Tibial nerve (tissue), 4 donors: Measurements from ENCODE around the gene C2orf92. TPM values are rescaled to one million over a fixed set of nuclear protein-coding genes. Genes with fewer than 3 reads are reported as not detected.
"Not testable (repeated sequence)": the region's sequence is repeated elsewhere in the genome, so short reads cannot be mapped to it uniquely, and the experiment has no call there.

Experiments
- DNase-seq, 2 donors: peaks; one replicate each; pipeline ENCODE4 v3.0.0-alpha.2; 2019; ENCODE audit warnings: low spot score in 2 of 2
- H3K27ac ChIP-seq, 4 donors: fragments of 200-600 bp; sonication (generic) in 3 of 4; one replicate each; pipeline ENCODE4 v1.5.1; 2017 to 2019; ENCODE audit warnings: mild to moderate bottlenecking in 1 of 4
- H3K27me3 ChIP-seq, 2 donors: fragments of 200-600 bp; sonication (generic) in 1 of 2; one replicate each; pipeline versions ENCODE4 v1.5.1 to v1.6.0; 2017 to 2019
- H3K36me3 ChIP-seq, 3 donors: fragments of 200-600 bp; sonication (generic); one replicate each; pipeline ENCODE4 v1.5.1; 2018 to 2019
- H3K4me1 ChIP-seq, 4 donors: fragments of 200-600 bp; sonication (generic) in 3 of 4; one replicate each; pipeline ENCODE4 v1.5.1; 2017 to 2019
- H3K4me3 ChIP-seq, 4 donors: fragments of 200-600 bp; sonication (generic) in 3 of 4; one replicate each; pipeline ENCODE4 v1.5.1; 2017 to 2019; ENCODE audit warnings: mild to moderate bottlenecking in 1 of 4, moderate library complexity in 1 of 4
- H3K9me3 ChIP-seq, 4 donors: fragments of 200-600 bp; sonication (generic) in 3 of 4; one replicate each; pipeline ENCODE4 v1.5.1; 2017 to 2019
- EP300 ChIP-seq, 2 donors: sonication (generic); formaldehyde crosslinking; IDR thresholded peaks; one replicate each; pipeline ENCODE4 v1.6.1; 2017; ENCODE audit warnings: antibody characterized with exemption in 2 of 2, mild to moderate bottlenecking in 1 of 2
- POLR2A ChIP-seq, 2 donors: fragments of 450-650 bp; IDR thresholded peaks; one replicate each; pipeline ENCODE4 v1.6.1; 2017; ENCODE audit warnings: antibody characterized with exemption in 2 of 2, mild to moderate bottlenecking in 2 of 2, moderate library complexity in 2 of 2
- WGBS, 2 donors: methylation state at CpG; one replicate each; pipeline ENCODE4 v1.1.5; 2018; 5-methylcytosine and 5-hydroxymethylcytosine counted together
- total RNA-seq, 4 donors: library from RNA; depleted of rRNA; stranded (reverse); fragments of >200 nt; gene quantifications; one replicate each; pipeline ENCODE4 v1.1.0, GENCODE V29; 2016
- TF ChIP-seq, protein P1 (sequence below), 5 experiments: fragments of 200-600 bp in 3 of 5; fragments of 450-650 bp in 2 of 5; sonication (generic) in 3 of 5; IDR thresholded peaks; one replicate each; pipeline ENCODE4 v1.5.1; 2016 to 2019; ENCODE audit warnings: antibody characterized with exemption in 5 of 5, mild to moderate bottlenecking in 3 of 5, moderate library complexity in 2 of 5

Gene C2orf92
- total RNA-seq, 4 donors from 2014 or later, result 4.5 to 65.1 (median 11.6) TPM

- TF ChIP-seq EP300 (IDR thresholded peaks at IDR 0.05) (no peak), POLR2A (IDR thresholded peaks at IDR 0.05) (no peak)
- TF ChIP-seq, protein P1, sequence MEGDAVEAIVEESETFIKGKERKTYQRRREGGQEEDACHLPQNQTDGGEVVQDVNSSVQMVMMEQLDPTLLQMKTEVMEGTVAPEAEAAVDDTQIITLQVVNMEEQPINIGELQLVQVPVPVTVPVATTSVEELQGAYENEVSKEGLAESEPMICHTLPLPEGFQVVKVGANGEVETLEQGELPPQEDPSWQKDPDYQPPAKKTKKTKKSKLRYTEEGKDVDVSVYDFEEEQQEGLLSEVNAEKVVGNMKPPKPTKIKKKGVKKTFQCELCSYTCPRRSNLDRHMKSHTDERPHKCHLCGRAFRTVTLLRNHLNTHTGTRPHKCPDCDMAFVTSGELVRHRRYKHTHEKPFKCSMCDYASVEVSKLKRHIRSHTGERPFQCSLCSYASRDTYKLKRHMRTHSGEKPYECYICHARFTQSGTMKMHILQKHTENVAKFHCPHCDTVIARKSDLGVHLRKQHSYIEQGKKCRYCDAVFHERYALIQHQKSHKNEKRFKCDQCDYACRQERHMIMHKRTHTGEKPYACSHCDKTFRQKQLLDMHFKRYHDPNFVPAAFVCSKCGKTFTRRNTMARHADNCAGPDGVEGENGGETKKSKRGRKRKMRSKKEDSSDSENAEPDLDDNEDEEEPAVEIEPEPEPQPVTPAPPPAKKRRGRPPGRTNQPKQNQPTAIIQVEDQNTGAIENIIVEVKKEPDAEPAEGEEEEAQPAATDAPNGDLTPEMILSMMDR (IDR thresholded peaks at IDR 0.05), result no peak
- H3K4me1 ChIP-seq, result no peaks in the 10 kb centered on the region
Observed at GRCh38 chr2:97678298-97678697, 8.8 kb downstream of the C2orf92 start.

DNA sequence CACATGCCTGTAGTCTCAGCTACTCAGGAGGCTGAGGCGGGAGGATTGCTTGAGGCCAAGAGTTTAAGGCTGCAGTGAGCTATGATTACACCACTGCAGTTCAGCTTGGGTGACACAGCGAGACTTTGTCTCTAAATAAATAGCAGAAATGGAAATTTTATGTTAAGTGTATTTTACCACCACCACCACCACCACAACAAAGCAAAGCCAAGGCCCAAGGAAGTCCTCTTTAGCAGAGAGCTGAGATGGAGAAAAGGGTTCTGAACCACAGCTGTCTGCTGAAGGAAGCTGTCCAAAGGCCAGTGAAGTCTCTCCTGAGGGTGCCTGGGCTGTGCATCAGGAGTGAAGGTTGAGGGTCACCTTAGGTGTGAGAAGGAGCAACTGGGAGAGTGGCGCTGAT, 17.7 kb downstream of the C2orf92 start:
- H3K4me3 ChIP-seq, H3K27me3 ChIP-seq, H3K36me3 ChIP-seq, H3K27ac ChIP-seq, H3K4me1 ChIP-seq, DNase-seq, H3K9me3 ChIP-seq: not testable (repeated sequence)
- WGBS, 2 donors, result 92 to 96% methylated on average over 2 of the region's 3 CpGs

More at GRCh38 chr2:97678298-97678697, 8.8 kb downstream of the C2orf92 start:
- no peak overlapping the region for H3K4me3 ChIP-seq
- 87 to 100% methylated on average over 1 of the region's 1 CpG for WGBS, 2 donors
- H3K27ac ChIP-seq, result no peak overlapping the region
- peaks cover 0 to 6% (median 0%) of the 10 kb centered on the region in 4 donors for H3K9me3 ChIP-seq
- no peak for DNase-seq
- no peaks in the 10 kb centered on the region for H3K36me3 ChIP-seq
- H3K27me3 ChIP-seq, result no peaks in the 10 kb centered on the region

DNA sequence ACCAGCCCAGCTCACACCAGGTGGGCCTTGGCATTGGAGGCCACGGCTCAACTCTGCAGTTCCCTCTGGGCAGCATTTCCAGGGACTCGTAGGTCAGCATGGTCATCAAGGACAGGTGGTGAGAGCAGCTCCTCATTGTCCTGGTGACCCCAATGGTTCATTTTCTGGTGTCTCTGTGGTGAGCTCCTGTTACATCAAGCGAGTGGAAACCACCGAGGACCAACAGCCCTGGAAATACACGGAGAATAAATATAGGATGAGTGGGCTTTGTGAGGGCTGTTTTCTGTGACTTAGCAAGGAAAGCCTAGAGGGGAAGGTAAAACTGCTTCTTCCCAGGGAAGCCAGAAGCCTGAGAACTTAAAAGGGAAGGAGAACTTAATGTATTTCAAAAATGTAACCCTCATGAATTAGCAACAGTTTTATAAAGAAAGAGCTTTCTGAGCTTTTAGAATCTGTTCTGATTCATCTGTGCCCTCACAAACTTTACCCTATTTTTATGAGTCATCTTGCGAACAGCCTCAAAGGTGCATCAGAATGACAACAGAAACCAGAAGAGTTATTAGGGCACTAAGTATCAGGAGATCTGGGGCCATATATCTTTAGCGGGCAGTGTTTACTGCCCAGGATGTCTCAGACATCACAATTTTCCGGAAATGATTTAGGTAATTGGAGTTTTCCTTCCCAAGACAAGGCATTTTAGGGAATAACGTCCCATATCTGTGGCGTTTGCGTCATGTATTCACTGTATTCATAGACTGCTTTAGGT, 18.7 kb downstream of the C2orf92 start:
- Histone ChIP-seq H3K4me1 (no peaks in the 10 kb centered on the region), H3K4me3 (no peak overlapping the region), H3K9me3 (no peaks in the 10 kb centered on the region), H3K27ac (no peak overlapping the region), H3K27me3 (no peaks in the 10 kb centered on the region), H3K36me3 (no peaks in the 10 kb centered on the region)
- DNase-seq, result no peak
- WGBS, 2 donors, result 88 to 93% methylated on average over 9 to 11 of the region's 11 CpGs
- TF ChIP-seq POLR2A (IDR thresholded peaks at IDR 0.05) (no peak), EP300 (IDR thresholded peaks at IDR 0.05) (no peak)
- TF ChIP-seq, protein P1 (IDR thresholded peaks at IDR 0.05), result no peak

GRCh38 chr2:97691166-97691565, 21.7 kb downstream of the C2orf92 start:
- TF ChIP-seq POLR2A (IDR thresholded peaks at IDR 0.05) (no peak), EP300 (IDR thresholded peaks at IDR 0.05) (no peak)
- H3K9me3 ChIP-seq, result no peaks in the 10 kb centered on the region
- H3K4me3 ChIP-seq, result no peak overlapping the region
- no peak overlapping the region for H3K27ac ChIP-seq
- no peaks in the 10 kb centered on the region for H3K4me1 ChIP-seq
- H3K36me3 ChIP-seq, result no peaks in the 10 kb centered on the region
- DNase-seq, result no peak
- 51 to 60% methylated on average over 6 of the region's 6 CpGs for WGBS, 2 donors
- no peaks in the 10 kb centered on the region for H3K27me3 ChIP-seq

DNA sequence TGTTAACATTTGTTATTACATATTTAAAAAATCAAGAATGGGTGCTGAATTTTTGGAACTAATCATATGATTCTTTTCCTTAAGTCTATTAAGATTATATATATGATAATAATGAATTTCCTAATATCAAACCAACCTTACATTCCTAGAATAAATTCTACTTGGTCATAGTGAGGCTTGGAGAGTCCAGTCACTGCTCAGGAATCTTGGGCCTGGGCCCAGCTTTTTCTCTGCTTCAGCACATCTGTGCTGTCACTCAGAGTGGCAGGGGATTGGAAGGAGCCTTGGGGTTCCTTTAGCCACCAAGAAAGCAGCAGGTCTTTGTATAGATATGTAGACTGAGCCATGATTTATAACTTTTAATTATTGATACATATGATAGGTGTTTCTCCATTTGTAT, 24.0 kb downstream of the C2orf92 start:
- Histone ChIP-seq H3K27me3 (no peaks in the 10 kb centered on the region), H3K4me1 (peaks cover 0 to 4% (median 0%) of the 10 kb centered on the region in 4 donors), H3K27ac (no peak overlapping the region), H3K36me3 (no peaks in the 10 kb centered on the region), H3K9me3 (no peaks in the 10 kb centered on the region), H3K4me3 (no peak overlapping the region)
- TF ChIP-seq, protein P1 (IDR thresholded peaks at IDR 0.05), result no peak
- no peak for TF ChIP-seq POLR2A (IDR thresholded peaks at IDR 0.05)
- no peak for TF ChIP-seq EP300 (IDR thresholded peaks at IDR 0.05)
- no peak for DNase-seq

GRCh38 chr2:97695744-97696143, 26.2 kb downstream of the C2orf92 start:
- H3K4me3 ChIP-seq, result no peak overlapping the region
- no peaks in the 10 kb centered on the region for H3K9me3 ChIP-seq
- no peaks in the 10 kb centered on the region for H3K27me3 ChIP-seq
- H3K4me1 ChIP-seq, result peaks cover 0 to 4% (median 0%) of the 10 kb centered on the region in 4 donors
- no peak for DNase-seq
- H3K27ac ChIP-seq, result no peak overlapping the region
- no peaks in the 10 kb centered on the region for H3K36me3 ChIP-seq
- 96 to 97% methylated on average over 5 of the region's 5 CpGs for WGBS, 2 donors
- TF ChIP-seq, protein P1 (IDR thresholded peaks at IDR 0.05), result no peak
- TF ChIP-seq POLR2A (IDR thresholded peaks at IDR 0.05) (no peak), EP300 (IDR thresholded peaks at IDR 0.05) (no peak)
